A172 (cell line): Measurements from ENCODE around the gene KIRREL2. TPM values are rescaled to one million over a fixed set of nuclear protein-coding genes. Genes with fewer than 3 reads are reported as not detected.
"Not testable (repeated sequence)": the region's sequence is repeated elsewhere in the genome, so short reads cannot be mapped to it uniquely, and the experiment has no call there.

Source experiments
- DNase-seq: peaks from one replicate; pipeline ENCODE4 v3.0.0-alpha.2; 2015; ENCODE audit warnings: low spot score
- total RNA-seq: library from RNA; depleted of rRNA; stranded (reverse); fragments of >200 nt; shearing (Covaris generic); gene quantifications from 2 replicates; pipeline ENCODE4 v1.2.3, GENCODE V29; 2014

KIRREL2 gene
- total RNA-seq, 1 experiment from 2014 or later = 0.83 TPM

GRCh38 chr19:35897706-35898451 is 41.2 kb downstream of the KIRREL2 start:
- no peak for DNase-seq

- DNase-seq = no peak
These were observed 41.7 kb downstream of the KIRREL2 start for GRCh38 chr19:35898499-35898809.

DNA sequence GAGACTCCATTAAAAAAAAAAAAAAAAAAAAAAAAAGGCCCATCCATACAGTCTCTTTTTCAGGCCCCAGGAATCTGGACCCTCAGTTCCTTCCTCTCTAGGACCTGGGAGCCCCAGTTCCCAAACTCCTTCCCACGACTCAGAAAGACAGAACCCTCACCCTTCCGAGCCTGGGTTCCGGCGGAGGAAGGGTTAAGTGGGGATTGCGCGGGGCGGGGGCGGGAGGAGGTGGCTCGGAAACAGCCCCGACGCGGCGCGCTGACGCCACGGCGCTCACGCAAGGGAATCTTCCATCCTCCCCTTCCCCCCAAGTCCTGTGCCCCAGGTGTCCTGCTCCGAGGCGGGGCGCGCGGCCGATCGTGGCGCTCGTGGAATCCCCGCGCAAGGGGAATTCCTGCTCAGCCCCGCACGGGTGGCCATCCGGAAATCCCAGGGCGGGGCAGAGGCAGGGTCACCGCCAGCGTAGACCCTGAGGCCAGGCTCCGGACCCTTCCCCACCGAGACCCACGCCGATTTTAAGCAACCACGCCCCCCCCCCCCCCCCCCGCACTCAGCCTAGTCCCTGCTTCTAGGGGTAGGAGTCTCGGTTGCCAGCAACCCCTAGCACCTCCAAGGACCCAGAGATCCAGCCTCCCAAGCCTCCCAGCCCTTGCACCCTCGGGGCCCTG is 43.0 kb downstream of the KIRREL2 start:
- DNase-seq = peak; percentile 74

DNA sequence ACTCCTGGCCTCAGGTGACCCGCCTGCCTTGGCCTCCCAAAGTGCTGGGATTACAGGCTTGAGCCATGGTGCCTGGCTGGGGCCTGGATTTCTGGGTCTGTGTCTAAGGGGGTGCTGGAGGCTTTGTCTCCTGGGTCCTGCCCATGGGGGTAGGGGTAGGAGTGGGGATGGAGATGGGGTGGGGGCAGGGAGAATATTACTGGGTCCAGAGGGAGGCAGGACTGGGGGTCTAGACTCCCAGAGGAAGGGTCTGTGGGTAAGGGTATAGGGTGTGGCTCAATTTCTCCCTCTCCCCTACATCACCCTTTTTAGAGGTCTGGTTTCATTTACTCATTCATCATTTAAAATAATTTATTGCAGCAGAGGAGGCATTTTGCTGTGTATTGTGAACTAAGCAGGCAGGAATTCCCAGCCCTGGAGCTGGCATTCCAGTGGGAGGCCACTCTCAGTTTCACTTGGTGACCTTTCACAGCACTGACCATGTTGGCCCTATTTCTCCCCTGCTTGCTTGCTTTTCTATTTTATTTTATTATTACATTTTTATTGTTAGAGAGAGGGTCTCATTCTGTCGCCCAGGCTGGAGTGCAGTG is 44.4 kb downstream of the KIRREL2 start:
- DNase-seq = peak; percentile 77

- peak; percentile 84 for DNase-seq
These were observed 45.3 kb downstream of the KIRREL2 start, which contains the start of gene HCST for GRCh38 chr19:35901854-35902661. HCST (plus strand) TSS chr19:35902529; CDS start chr19:35902594, 65 bp downstream.

DNA sequence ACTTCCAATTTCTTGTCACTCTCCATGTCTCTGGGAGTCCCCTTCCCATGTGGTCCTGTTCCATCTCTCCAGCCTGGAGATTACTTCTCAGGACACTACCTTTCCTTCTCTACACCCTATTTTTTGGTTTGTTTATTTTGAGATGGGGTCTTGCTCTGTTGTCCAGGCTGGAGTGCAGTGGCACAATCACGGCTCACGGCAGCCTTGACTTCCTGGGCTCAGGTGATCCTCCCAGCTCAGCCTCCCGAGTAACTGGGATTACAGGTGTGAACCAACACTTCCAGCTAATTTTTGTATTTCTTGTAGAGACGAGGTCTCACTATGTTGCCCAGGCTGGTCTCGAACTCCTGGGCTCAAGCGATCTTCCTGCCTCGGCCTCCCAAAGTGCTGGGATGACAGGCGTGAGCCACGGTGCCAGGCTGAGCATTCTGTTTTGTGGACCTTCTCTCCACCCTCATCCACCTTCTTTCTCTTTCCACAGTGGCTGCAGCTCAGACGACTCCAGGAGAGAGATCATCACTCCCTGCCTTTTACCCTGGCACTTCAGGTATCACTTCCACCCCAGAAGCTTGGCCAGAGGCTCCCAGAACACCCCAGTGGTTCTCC is 46.3 kb downstream of the KIRREL2 start:
- DNase-seq = no peak

DNA sequence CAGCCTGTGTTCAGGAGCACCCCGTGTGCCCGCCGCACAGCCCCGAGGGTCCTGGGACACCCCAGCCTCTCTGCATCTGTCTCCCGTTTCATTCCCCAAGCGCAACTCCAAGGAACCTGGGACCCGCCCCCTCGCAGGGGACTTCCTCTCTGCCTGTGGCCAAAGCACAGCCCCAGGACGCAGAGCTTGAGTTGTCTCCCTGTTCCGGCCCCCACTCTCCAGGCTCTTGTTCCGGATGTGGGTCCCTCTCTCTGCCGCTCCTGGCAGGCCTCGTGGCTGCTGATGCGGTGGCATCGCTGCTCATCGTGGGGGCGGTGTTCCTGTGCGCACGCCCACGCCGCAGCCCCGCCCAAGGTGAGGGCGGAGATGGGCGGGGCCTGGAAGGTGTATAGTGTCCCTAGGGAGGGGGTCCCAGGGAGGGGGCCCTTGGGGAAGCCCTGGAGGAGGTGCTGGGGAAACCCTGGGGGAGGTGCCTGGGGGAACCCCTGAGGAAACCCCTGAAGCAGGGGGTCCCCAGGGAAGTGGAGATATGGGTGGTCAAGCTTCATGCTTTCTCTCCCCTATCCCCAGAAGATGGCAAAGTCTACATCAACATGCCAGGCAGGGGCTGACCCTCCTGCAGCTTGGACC is 47.0 kb downstream of the KIRREL2 start:
- DNase-seq = no peak

DNA sequence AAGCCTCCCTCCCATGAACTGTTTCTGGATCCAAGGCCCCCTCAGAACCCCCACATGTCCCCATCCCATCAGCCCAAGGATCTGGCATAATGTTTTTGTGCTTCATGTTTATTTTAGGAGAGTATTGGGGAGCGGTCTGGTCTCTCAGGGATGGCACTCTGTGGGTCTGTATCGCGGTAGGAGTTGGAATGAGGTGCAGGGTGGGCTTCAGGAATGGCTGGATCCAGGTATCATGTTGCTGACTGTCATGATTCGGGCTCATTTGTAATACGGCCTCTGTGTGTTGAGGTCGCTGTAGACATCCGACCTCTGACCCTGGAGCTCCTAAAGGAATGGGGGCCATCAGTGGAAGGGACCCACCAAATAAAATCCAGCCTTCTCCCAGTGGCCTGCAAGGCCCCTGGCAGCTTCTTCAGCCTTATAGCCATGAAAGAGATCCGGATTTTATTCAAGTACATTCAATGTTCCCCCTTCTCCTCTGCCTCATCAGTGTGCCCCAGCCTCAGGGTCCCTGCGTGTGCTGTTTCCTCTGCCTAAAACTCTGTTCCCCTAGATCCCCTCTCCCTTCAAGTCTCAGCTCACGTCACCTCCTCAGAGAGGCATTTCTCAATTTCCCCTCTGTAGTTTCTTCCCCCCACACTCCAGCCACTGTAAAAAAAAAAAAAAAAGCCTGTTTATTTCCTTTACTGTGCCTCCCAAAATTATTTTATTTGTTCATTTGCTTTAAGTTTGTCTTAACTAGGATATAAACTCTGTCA is 47.8 kb downstream of the KIRREL2 start:
- DNase-seq = no peak

DNA sequence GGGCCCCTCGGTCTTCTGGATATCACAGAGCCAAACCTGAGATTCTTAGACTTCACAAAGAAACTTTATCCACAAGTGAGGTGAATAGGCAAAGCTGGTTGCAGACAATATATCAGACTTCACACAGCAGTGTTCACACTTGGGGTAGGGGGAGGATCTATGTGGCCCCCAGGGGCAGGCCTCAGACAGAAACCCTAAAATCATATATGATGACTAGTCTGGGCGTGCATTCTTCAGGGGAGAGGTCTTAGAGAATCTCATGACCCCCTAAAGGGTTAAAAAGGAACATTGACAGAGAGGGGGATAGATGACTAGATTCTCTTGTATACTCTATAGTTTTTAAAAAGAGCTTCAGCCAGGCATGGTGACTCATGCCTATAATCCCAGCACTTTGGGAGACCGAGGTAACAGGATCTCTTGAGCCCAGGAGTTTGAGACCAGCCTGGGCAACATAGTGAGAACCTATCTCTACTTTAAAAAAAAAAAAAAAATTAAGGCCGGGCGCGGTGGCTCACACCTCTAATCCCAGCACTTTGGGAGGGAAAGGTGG is 48.5 kb downstream of the KIRREL2 start:
- DNase-seq = no peak

DNA sequence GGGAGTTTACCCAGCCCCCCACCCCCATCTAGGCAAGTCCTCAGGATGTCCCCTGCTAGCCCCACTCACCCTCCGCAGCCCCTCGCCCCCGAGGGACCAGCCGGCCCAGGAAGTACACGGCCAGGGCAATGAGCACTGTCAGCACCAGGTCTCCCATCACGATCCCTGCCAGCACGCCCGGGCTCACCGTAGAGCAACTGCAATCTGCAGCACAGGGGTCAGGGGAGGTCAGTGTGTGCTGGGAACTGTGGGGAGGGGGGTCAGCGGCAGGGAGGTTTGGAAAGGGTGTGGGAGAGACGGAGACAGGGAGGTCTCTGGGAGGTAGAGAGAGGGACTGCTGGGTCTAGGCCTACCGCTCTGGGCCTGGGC is 50.6 kb downstream of the KIRREL2 start:
- no peak for DNase-seq

DNA sequence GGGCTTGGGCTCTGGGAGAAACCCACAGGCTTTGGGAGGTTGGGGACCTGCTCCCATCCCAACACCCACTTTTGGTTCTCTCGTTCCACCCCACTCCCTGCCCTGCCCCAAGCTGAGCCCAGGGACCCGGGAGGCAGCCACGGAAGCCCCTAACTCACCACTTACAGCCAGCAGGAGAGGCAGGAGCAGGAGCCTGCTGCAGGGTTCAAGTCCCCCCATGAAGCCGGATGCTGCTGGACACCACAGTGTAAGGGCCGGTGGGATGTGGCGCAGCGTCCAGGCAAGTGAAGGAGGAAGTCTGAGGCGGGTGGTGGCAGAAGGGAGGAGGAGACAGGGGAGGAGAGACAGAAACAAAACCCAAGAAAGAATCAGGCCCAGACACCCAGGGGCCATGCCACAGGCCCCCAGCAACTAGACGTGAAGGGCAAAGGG is 51.3 kb downstream of the KIRREL2 start, which contains the start of gene TYROBP:
Gene TYROBP, minus strand, starts transcription at position 286 of the 432 bp plus-strand sequence. Its CDS starts 67 bp downstream, at position 219.
- DNase-seq = no peak

GRCh38 chr19:35908973-35909683 is 52.4 kb downstream of the KIRREL2 start:
- no peak for DNase-seq

GRCh38 chr19:35909684-35910035 is 52.9 kb downstream of the KIRREL2 start:
- DNase-seq = no peak

GRCh38 chr19:35910355-35910754 is 53.6 kb downstream of the KIRREL2 start:
- not testable (repeated sequence) for DNase-seq

- DNase-seq = no peak
These were observed 54.5 kb downstream of the KIRREL2 start for GRCh38 chr19:35911173-35911572.

- peak; percentile 56 for DNase-seq
These were observed 55.1 kb downstream of the KIRREL2 start for GRCh38 chr19:35911790-35912189.

GRCh38 chr19:35913589-35913988 is 56.9 kb downstream of the KIRREL2 start:
- no peak for DNase-seq

DNA sequence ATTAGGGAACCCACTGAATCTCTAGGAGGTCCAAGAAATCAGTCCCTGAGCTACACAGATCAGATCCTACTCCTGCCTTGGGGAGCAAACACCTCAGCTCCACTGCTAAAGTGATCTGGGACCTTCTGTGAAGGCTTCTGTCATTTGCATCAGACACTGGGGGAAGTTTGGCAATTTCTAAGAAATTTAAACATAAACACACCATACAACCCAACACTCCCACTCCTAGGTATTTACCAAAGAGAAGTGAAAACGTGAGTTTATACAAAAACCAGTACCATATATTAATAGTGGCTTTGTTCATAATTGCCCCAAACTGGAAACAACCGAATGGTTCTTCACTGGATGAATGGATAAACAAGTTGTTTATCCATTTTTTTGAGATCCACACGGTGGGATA is 58.7 kb downstream of the KIRREL2 start:
- DNase-seq = no peak
